SHP77 treated with DMSO at 0.1 percent for 48 hours (cell line): ENCODE measurements around the gene ITGAV.

Experiments used
- DNase-seq: peaks from one replicate; lab custom pipeline; 2025; lab: John Stamatoyannopoulos, UW

ITGAV gene

DNA sequence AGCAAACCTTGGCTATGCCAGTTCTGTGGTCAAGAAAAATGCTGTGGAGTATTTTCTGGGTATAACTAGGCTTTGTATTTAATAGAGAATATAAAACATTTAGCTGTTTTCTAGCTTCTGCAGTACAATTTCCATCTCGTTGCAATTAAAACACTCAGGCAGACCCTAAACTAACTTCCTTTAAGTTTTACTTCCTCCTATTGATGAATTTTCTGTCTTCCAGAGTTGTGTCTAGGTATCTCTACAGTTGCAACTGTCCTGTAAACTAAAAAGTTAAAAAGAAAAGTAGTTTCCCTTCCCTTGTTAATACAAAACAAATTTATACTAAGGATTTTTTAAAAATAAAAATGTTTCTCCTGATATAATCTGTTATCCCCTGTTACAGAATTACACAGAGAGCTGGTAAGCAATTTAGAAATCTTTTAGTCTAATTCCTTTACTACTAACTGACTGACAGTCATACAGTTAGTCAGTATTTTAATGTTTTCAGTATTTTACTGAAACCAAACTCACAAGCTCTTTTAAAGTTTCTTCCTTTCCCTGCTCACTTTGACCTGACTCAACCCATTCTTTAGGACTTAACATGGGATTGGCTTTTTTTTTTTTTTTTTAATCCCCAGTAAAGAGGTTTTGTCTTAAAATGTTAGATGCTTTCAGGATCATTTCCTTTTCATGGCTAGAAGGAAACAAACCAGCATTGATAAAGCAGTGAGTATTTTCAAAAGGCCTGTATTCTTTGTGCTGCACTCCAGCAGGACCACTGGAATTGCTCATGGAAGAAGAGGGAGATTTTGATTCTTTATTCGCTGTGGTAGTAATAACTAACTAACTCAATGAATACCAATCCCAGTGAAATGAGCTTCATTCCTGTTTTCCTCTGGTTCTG is 22.9 kb downstream of the ITGAV start:
- DNase-seq, result no peak

DNA sequence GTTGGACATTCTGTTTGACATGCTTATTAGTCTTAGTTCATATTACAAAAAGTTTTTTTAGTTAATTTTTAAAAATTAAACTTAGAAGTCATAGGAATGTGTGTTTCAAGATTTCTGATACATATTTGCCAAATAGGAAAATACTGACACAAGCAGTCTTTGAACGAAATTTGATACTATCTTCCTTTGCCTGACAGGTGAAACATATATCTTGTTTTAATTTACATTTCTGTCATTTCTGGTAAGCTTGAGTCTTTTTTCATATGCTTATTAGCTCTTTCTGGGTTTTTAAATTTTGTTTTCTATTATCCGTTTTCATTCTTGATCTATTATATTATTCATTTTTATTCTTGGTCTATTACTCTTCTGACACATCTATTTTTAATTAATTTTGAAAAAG is 24.5 kb downstream of the ITGAV start:
- DNase-seq, result no peak

DNA sequence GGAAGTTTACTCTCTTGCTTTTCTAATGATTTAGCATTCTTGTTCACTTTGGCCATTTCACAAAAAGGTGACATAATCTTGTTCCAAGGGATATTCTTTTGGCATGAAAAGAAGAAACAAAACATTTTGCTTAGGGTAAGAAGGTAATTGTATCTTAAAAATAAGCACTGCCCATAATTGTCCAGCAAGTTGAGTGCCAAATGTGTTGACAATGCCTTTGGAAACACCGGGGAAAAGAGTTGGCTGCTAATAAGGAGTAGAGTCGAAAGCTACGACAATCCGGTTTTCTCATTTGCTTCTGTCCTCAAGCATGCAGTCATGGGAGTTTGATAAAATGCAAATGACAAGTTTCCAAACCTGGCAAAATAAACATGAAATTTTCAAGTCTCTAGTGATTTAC is 27.3 kb downstream of the ITGAV start:
- no peak for DNase-seq

DNA sequence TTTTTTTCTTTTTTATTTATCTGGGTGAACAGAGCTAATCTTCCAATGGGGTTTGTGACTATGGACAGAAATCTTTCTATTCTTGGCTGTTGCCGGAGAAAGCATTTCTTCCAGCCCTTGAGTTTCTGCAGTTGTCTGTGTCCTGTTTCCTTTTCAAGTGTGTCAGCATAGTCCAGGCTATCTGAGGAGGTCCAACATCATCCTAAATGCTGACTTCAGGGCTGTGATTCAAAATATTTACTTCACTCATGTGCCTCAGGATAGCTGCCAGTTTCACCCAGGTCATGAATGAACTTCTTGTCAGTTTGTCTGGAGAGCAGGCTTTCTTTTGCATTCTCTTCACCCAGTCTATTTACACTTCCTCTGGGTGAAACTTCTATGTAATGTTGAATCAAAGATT is 27.9 kb downstream of the ITGAV start:
- no peak for DNase-seq

DNA sequence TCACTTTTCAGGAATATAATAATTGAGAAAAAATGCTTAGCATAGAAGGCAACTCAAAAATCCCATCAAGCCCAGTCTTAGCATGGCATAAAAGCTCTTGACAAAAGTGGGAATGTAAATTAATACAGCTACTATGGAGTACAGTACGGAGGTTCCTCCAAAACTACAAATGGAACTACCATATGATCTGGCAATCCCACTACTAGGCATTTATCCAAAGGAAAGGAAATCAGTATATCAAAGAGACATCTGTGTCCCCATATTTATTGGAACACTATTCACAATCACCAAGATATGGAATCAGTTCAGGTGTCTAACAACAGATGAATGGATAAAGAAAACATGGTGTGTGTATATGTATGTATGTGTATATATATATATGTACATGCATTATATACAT is 28.8 kb downstream of the ITGAV start:
- no peak for DNase-seq

DNA sequence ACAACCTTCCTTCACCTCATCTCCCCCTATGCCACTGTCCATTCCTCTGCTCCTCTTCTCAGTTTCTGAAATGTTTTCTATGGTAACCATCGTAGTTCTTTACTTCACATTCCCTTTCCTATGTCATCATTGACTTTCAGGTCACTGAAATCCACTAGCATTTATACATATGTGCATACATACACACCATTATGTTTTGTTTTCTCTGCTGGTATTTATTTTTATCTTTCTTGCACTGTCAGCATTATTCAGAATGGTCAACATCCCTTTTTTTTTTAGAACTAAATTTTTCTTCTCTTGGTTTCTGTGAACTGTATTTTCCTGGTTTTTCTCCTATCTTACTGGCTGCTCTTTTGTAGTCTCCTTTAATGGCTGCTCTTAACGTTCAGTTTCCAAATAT is 33.2 kb downstream of the ITGAV start:
- no peak for DNase-seq

- no peak for DNase-seq
Measured at GRCh38 chr2:186624276-186624675, 34.4 kb downstream of the ITGAV start.

DNA sequence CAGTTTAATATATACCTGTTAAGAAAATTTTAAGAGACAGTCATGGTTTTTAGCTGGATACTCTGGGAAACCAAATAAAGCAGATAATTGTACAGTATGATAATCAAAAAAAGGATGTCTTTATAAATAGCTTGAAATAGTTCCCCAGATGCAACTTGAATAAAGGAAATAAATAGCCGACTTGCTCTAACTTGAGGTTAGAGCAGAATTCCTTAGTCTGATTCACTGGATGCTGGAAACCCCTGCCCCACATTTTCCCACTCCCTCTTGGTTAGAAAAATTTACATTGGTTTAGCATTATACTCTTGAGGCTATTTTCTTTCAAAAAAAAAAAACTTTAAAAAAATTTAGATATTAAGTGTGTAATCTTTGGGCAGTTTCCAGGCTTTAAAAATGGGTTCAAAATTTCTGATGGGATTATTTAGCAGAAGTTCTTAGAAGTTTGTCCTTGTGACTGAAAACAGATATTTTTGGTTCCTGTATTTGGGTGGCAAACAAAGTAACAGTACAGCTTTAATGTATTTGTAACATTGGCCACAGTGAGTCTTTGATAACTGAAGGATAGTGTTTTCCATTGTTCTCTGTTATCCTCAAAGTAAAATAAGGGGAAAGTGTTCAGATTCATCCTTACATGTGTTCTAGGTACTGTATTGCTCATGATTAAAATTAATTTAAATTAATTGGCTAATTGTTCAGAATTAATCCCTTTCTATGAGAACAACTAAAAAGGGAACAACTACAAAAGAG is 39.6 kb downstream of the ITGAV start:
- DNase-seq, result no peak

GRCh38 chr2:186632417-186632816 is 42.6 kb downstream of the ITGAV start:
- DNase-seq, result no peak

DNA sequence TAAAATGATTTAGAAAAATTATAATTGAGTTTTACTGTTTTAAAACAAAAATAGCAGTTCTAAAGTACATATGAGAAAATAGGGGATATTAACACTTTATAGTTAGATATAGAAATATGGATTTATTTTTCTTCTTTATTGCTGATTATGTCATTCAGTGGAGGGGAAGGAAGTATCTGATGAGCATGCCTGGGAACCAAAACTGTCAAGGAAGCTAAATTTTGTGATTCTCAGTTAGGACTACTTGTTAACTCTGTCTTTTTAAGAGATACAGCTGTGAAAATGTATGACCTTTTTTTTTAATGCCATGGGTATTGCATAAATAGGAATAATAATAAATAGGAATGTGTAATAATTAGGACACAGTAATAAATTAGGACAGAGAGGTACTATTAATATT is 44.8 kb downstream of the ITGAV start:
- DNase-seq, result no peak

DNA sequence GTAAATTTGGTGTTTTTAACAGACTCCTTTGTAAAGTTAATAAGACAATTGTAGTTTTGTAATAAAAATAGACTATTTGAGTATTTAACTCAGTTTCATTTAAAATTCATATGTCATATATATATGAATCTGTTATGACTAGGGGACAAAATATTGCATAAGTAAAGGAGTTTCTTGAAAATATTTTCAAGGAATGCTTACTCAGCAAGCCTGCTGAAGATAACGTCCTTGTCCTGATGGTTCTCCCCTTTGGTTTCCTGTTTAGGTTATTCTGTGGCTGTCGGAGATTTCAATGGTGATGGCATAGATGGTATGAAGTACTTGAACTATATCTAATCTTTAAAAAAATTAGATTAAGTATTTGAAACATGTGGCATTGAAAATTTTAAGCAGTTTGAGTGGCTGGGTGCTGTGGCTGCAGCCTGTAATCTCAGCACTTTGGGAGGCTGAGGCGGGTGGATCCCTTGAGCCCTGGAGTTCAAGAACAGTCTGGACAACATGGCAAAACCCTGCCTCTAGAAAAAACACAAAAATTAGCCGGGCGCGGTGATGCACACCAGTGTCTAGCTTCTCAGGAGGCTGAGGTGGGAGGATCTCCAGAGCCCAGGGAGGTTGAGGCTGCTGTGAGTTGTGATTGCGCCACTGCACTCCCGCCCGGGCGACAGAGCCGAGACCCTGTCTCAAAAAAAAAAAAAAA is 47.1 kb downstream of the ITGAV start:
- no peak for DNase-seq

DNA sequence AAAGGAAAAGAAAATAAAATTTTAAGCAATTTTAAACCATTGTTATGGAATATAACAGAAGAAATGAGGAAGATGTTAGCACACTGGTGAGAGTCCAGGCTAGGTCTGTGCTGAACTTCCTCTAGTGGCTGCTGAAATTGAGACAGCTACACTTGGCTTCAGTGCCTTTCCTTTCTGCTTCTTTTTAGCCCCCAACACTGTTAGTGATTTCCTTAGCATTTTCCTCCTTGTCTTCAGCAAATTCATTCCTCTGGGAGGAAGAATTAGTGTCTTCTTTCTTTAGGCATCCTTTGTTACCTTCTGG is 47.6 kb downstream of the ITGAV start:
- no peak for DNase-seq

GRCh38 chr2:186639939-186640338 is 50.1 kb downstream of the ITGAV start:
- DNase-seq, result no peak

GRCh38 chr2:186641132-186641806 is 51.4 kb downstream of the ITGAV start:
- no peak for DNase-seq

GRCh38 chr2:186641807-186642321 is 52.0 kb downstream of the ITGAV start:
- DNase-seq, result peak; percentile 42

DNA sequence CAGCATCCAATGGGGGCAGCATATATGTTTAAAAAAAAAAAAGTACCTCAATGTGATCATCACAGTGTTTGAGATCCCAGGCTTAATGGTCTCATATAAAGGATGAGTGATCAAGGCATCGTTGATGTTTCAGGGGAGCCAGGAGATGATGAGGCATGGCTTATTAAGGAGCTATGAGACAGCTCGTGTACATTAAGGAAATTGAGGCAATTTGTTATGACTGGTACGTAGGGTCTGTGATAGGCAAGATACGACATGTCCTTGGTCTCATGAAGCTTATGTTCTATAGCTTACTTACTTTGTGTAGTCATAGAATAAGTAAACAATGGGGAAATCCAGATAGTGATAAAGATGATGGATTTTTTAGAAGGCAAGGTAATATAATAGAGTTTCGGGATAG is 54.9 kb downstream of the ITGAV start:
- no peak for DNase-seq

DNA sequence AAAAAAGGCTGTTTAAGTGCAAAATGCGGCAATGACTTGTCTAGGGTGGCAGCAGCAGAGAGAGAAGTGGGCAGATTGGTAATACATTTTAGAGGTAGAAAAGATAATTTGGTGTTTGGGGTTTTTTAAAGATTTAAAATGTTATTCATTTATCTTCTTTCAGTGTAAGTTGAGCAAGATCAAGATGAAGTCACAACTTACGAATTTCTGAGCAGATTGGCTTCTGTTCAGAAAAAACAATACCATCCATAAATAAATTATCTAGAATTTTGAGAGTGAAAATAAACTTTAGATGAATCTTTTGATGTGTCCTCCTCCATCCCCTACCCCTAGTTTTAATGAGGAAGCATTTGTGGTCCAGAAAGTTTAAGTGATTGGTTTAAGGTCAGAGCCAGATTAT is 56.1 kb downstream of the ITGAV start:
- DNase-seq, result no peak

GRCh38 chr2:186648130-186648529 is 58.3 kb downstream of the ITGAV start:
- no peak for DNase-seq

DNA sequence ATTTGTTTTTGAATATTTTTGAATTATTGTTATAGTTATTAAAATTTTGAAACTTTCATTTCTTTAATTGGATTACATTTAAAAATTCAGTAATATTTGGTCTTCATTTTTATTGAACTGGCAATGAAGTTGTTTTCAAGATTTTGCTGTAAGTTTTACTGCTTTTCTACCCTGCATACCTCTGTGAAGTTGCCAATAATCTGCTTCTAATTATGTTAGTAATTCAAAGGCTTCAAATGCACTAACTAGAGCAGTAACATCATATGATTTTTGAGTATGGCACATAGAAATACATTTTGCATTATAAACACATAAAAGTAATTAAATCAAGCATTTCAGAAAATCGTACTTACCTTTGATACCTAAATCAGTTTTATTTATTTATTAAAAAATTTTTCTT is 63.7 kb downstream of the ITGAV start:
- no peak for DNase-seq

GRCh38 chr2:186659383-186659782 is 69.5 kb downstream of the ITGAV start:
- DNase-seq, result no peak

DNA sequence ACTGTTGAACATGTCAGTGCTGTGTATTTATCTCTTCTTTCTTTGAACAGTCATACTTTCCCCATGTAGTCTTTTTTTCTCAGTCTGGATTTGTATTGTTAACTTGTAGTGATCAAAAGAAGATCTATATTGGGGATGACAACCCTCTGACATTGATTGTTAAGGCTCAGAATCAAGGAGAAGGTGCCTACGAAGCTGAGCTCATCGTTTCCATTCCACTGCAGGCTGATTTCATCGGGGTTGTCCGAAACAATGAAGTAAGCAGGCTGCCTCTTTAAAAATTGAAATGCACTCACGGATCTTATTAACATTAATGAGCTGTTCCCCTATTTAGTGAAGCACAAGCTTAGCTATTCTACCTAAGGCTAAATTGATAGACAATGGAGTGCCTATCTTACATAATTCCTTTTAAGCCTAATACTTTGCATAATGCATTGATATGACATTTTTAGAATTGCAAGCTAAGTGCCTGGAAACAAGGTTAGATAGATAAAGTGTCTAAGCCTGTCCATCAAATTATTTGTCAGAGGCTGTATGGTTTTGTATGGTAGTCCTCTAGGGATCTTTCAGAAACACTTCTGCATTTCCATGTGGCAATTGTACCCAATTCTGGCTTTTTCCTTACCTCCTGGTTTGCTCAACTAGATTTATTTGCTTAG is 74.7 kb downstream of the ITGAV start:
- DNase-seq, result no peak

DNA sequence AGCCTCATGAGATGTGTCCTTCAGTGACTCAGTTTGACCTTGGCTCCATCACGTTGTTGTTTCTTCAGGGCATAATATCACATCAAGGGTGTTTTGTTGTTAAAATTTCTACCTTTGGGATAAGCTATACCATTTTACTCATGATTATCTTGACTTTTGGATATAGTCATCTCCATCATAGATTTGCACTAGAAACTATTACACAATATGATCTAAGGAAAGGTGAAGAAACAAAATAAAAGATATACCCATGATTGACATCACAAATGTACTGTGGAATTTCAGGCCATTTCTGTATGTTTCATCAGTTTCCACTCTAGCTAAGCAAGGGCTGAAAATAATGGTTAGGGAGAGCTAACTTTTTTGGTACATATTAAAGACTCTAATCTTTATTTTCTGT is 79.3 kb downstream of the ITGAV start:
- DNase-seq, result no peak
